CD4-positive, alpha-beta T cell (primary cell): ENCODE measurements around the gene HOXC9. TPM values are rescaled to one million over a fixed set of nuclear protein-coding genes. Genes with fewer than 3 reads are reported as not detected.

Experiments
- ATAC-seq: fragments of 200-7000 bp; cut with Tn5 transposase; one replicate; pipeline ENCODE4 v1.10.0; 2022; ENCODE audit warnings: mild to moderate bottlenecking; ENCODE audit not compliant: poor library complexity
- CTCF ChIA-PET: fragments of 350-600 bp; sonication (Branson Sonifier 250); formaldehyde crosslinking; loops from one replicate; lab custom pipeline; 2021; ENCODE audit warnings: antibody characterized with exemption, inconsistent platforms; lab: Charles Lee
- POLR2A ChIA-PET: fragments of 350-600 bp; sonication (Branson Sonifier 250); formaldehyde crosslinking; loops from one replicate; lab custom pipeline; 2021; ENCODE audit warnings: antibody characterized with exemption, inconsistent platforms; lab: Charles Lee
- DNase-seq, 14 experiments: peaks; one replicate each; pipeline ENCODE4 v3.0.0-alpha.2; 2013 to 2020; ENCODE audit warnings: mixed read lengths in 2 of 14
- H3K27ac ChIP-seq, 2 donors: one replicate each; pipeline versions ENCODE4 v1.5.1 to v1.7.0; 2013; ENCODE audit warnings: low read length in 2 of 2, low read depth in 1 of 2, mild to moderate bottlenecking in 1 of 2
- H3K27me3 ChIP-seq, 2 experiments: 1 replicate in 1 of 2; 2 replicates in 1 of 2; pipeline versions ENCODE4 v1.6.1 to v1.7.0; 2013; ENCODE audit warnings: low read length in 2 of 2, control low read depth in 1 of 2, mild to moderate bottlenecking in 1 of 2, moderate library complexity in 1 of 2; ENCODE audit not compliant: insufficient read depth in 2 of 2, control insufficient read depth in 1 of 2
- H3K36me3 ChIP-seq: one replicate; pipeline ENCODE4 v1.6.1; 2013; ENCODE audit warnings: low read length, control low read depth; ENCODE audit not compliant: insufficient read depth
- H3K4me1 ChIP-seq: one replicate; pipeline ENCODE4 v1.6.1; 2013; ENCODE audit warnings: low read length, control low read depth; ENCODE audit not compliant: insufficient read depth
- H3K4me3 ChIP-seq: one replicate; pipeline ENCODE4 v1.5.1; 2013; ENCODE audit warnings: mild to moderate bottlenecking, low read length, moderate library complexity
- H3K9me3 ChIP-seq, 2 experiments: 1 replicate in 1 of 2; 2 replicates in 1 of 2; pipeline versions ENCODE4 v1.6.1 to v1.7.0; 2013; ENCODE audit warnings: low read length in 2 of 2, mild to moderate bottlenecking in 2 of 2, control low read depth in 1 of 2, moderate library complexity in 1 of 2; ENCODE audit not compliant: control insufficient read depth in 1 of 2, insufficient read depth in 1 of 2
- H3K27ac Mint-ChIP-seq: one replicate; pipeline ENCODE4 v1.8.0; 2020; ENCODE audit warnings: mixed read lengths
- H3K27me3 Mint-ChIP-seq: one replicate; pipeline ENCODE4 v1.8.0; 2021; ENCODE audit warnings: mixed read lengths
- H3K36me3 Mint-ChIP-seq: one replicate; pipeline ENCODE4 v1.8.0; 2021; ENCODE audit warnings: low read depth, mixed read lengths
- H3K4me1 Mint-ChIP-seq: one replicate; pipeline ENCODE4 v1.8.0; 2021; ENCODE audit warnings: low read depth, mixed read lengths
- H3K4me3 Mint-ChIP-seq: one replicate; pipeline ENCODE4 v1.8.0; 2020; ENCODE audit warnings: mild to moderate bottlenecking, mixed read lengths
- H3K9me3 Mint-ChIP-seq: one replicate; pipeline ENCODE4 v1.8.0; 2020; ENCODE audit warnings: mixed read lengths
- intact Hi-C, 2 experiments: fragments of 100-400 bp; cut with DNase I in 1 of 2; cut with micrococcal nuclease in 1 of 2; formaldehyde crosslinking; loops; one replicate each; pipeline versions ENCODE4 v1.15.1 to v1.9.0; 2023 to 2025; cut with DNase I, micrococcal nuclease
- total RNA-seq, 174 experiments: library from RNA in 2 of 174; stranded (reverse) in 2 of 174; gene quantifications; one replicate each; pipeline ENCODE4 v1.2.3 and lab custom pipeline; 2021 to 2026
- TF ChIP-seq, protein P1 (sequence below): fragments of 200-600 bp; IDR thresholded peaks from one replicate; pipeline ENCODE4 v1.8.0; 2022; ENCODE audit warnings: antibody characterized with exemption, mild to moderate bottlenecking

The HOXC9 gene
- total RNA-seq, 2 experiments from 2014 or later: not detected

DNA sequence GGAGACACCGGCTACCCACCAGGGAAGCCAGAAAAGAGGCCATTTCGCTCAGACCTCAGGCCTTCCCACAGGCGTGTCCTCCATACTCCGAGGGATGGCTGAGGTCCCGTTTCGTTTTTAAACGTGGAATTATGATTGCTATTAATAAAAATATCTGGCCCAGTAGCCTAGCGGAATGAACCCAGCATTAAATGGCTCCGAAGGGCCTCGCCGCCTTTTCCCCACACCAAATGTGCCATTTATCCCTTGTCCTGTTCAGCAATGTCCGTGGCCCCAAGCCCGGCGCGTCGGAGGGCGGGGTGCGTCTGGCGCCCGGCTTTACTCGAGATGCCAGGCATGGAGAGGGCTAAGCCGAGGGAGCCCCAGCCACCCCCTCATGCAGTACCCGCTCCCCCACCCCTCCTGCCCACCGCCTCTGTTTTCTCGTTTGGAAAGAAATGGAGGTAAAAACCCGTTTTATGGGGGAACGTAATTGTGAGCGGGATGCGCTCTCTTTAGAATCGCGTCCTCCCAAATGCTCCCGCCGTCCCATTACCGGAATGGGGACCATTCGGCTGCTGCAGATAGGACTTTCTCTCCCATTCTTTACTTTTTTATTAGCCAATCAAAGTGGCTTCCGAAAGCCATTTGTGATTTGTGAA is 14.5 kb downstream of the HOXC9 start:
- Histone ChIP-seq H3K9me3 (peaks cover 0 to 37% of the 10 kb centered on the region in 2 experiments), H3K4me1 (peaks cover 52% of the 10 kb centered on the region), H3K36me3 (no peaks in the 10 kb centered on the region), H3K27ac (no peak overlapping the region), H3K4me3 (no peak overlapping the region), H3K27me3 (peaks cover 90 to 95% of the 10 kb centered on the region in 2 experiments)
- TF ChIP-seq, protein P1, sequence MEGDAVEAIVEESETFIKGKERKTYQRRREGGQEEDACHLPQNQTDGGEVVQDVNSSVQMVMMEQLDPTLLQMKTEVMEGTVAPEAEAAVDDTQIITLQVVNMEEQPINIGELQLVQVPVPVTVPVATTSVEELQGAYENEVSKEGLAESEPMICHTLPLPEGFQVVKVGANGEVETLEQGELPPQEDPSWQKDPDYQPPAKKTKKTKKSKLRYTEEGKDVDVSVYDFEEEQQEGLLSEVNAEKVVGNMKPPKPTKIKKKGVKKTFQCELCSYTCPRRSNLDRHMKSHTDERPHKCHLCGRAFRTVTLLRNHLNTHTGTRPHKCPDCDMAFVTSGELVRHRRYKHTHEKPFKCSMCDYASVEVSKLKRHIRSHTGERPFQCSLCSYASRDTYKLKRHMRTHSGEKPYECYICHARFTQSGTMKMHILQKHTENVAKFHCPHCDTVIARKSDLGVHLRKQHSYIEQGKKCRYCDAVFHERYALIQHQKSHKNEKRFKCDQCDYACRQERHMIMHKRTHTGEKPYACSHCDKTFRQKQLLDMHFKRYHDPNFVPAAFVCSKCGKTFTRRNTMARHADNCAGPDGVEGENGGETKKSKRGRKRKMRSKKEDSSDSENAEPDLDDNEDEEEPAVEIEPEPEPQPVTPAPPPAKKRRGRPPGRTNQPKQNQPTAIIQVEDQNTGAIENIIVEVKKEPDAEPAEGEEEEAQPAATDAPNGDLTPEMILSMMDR: no peak
- Mint-ChIP-seq H3K9me3 (no peaks in the 10 kb centered on the region), H3K4me1 (peaks cover 38% of the 10 kb centered on the region), H3K27ac (no peak overlapping the region), H3K36me3 (no peaks in the 10 kb centered on the region), H3K27me3 (peaks cover 93% of the 10 kb centered on the region), H3K4me3 (peak overlapping the region; percentile 56)
- no peak for DNase-seq
- intact Hi-C loops: loop anchor here in 1 of 2 experiments (2.0 kb wide), 1 partner anchor 14 kb away; the partner anchor contains the start of gene HOXC6
- POLR2A ChIA-PET: no interaction called here
- no peak for ATAC-seq
- CTCF ChIA-PET: no interaction called here

DNA sequence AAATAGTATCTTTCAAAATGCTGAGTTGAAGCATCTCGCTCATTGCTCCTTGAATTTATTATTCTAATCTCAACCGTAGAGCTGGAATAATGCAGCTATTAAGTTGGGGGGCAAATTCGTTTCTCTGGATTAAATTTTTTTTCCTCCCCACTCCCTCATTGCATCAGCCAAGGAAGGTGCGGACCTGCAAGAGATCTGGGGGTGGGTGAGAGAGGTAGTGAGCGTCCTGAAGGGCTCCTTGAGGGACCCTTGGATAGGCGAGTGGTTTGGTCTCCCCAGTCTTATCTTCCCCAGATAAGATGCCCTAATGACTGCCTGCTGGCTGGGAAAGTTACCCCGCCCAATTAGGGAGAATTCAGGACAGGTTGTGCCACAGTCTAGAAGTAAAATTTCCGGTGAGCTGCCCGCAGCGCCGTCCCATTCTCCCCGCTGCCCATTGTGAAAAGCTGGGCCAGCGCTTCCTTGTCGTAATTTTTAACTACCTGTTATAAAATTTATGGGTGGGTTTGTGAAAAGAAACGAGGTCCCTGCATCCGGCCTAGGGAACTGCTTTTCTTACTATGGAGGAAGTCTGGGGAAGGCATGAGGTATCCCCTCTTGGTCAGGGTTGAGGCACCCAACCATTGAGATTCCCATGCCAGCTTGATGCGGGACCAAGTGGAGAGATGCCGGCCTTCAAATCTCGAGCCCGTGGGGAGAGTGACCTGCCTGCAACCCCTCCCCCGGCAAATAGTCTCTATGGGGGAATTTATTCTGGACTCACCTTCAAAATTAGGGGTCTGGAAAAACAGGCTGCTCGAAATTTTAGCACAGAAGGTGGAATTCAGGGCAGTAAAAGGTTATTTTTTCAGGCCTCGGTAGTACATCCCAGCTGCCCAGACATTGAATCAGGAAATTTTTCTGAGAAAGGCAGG is 15.3 kb downstream of the HOXC9 start:
- peaks cover 48% of the 10 kb centered on the region for H3K4me1 ChIP-seq
- H3K27ac ChIP-seq: no peak overlapping the region
- peak overlapping the region; percentile 56 for H3K4me3 Mint-ChIP-seq
- ChIA-PET POLR2A (interaction anchor here (1.7 to 2.1 kb wide), 2 partner anchors 38 to 172 kb away, joined by 4 to 6 read pairs; partner anchors contain the start of gene HOXC4), CTCF (interaction anchor here (0.8 to 2.0 kb wide), 3 partner anchors 10 to 192 kb away, joined by 3 to 6 read pairs (median 4); no protein-coding TSS in a partner anchor)
- peaks cover 31% of the 10 kb centered on the region for H3K4me1 Mint-ChIP-seq
- peaks cover 93% of the 10 kb centered on the region for H3K27me3 Mint-ChIP-seq
- H3K27me3 ChIP-seq: peaks cover 88 to 95% of the 10 kb centered on the region in 2 experiments
- ATAC-seq (no peak), DNase-seq (no peak)
- intact Hi-C loops: loop anchor here in 1 of 2 experiments (2.0 kb wide), 1 partner anchor 14 kb away; the partner anchor contains the start of gene HOXC6
- H3K36me3 ChIP-seq: no peaks in the 10 kb centered on the region
- H3K27ac Mint-ChIP-seq: no peak overlapping the region
- peaks cover 0 to 30% of the 10 kb centered on the region in 2 experiments for H3K9me3 ChIP-seq
- H3K9me3 Mint-ChIP-seq: no peaks in the 10 kb centered on the region
- H3K4me3 ChIP-seq: no peak overlapping the region
- no peaks in the 10 kb centered on the region for H3K36me3 Mint-ChIP-seq
- TF ChIP-seq, protein P1: no peak

DNA sequence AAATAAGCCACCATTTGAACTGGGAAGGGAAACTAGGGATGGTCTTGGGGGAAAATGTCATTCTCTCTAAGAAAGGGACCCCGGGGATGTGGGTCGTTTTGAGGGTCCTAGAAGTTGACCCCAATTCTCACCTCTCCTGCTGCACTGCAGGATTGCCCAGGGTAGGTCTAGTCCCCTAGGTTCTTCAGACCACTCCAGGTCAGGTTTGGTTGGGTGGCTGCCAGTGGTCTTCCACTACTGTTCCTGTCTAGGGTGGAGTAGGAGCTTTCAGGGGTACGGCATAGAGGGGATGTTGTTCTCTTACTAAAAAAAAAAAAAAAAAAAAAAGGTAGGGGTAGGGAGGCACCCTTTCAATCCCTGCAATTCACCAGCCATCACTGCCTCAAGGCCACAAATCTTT is 16.1 kb downstream of the HOXC9 start:
- no peak overlapping the region for H3K27ac Mint-ChIP-seq
- ATAC-seq (no peak), DNase-seq (no peak)
- TF ChIP-seq, protein P1: no peak
- no peaks in the 10 kb centered on the region for H3K36me3 Mint-ChIP-seq
- ChIA-PET CTCF (interaction anchor here (0.6 to 2.0 kb wide), 5 partner anchors 11 to 191 kb away, joined by 3 to 6 read pairs (median 3); no protein-coding TSS in a partner anchor), POLR2A (interaction anchor here (0.9 to 2.1 kb wide), 3 partner anchors 10 to 171 kb away, joined by 4 to 6 read pairs (median 5); partner anchors contain the start of gene HOXC4)
- peaks cover 47% of the 10 kb centered on the region for H3K4me1 ChIP-seq
- H3K9me3 Mint-ChIP-seq: no peaks in the 10 kb centered on the region
- no peak overlapping the region for H3K4me3 Mint-ChIP-seq
- peaks cover 93% of the 10 kb centered on the region for H3K27me3 Mint-ChIP-seq
- intact Hi-C loops: no loop called here
- no peak overlapping the region for H3K27ac ChIP-seq
- no peaks in the 10 kb centered on the region for H3K36me3 ChIP-seq
- peaks cover 25% of the 10 kb centered on the region for H3K4me1 Mint-ChIP-seq
- no peak overlapping the region for H3K4me3 ChIP-seq
- peaks cover 0 to 29% of the 10 kb centered on the region in 2 experiments for H3K9me3 ChIP-seq
- peaks cover 88 to 93% of the 10 kb centered on the region in 2 experiments for H3K27me3 ChIP-seq
